GM21423 (cell line): ENCODE measurements around the gene TTC23.

Source experiments
- ATAC-seq: cut with Tn5 transposase; IDR thresholded peaks from one replicate; pipeline ENCODE4 v1.9.1; 2021; ENCODE audit warnings: mild to moderate bottlenecking, moderate library complexity; ENCODE audit not compliant: unreplicated experiment

TTC23 gene

GRCh38 chr15:99106417-99107220 lies 142.8 kb downstream of the TTC23 start:
- ATAC-seq = no peak

- ATAC-seq = peak; percentile 39
Measured at GRCh38 chr15:99105514-99106341, 143.7 kb downstream of the TTC23 start.

GRCh38 chr15:99104788-99105513 lies 144.4 kb downstream of the TTC23 start, which contains the start of gene SYNM:
Gene SYNM (plus strand): TSS chr15:99105080. CDS start chr15:99105200, 120 bp downstream.
- ATAC-seq = peak; percentile 74

GRCh38 chr15:99103279-99103678 lies 146.1 kb downstream of the TTC23 start:
- no peak for ATAC-seq

- no peak for ATAC-seq
Measured at GRCh38 chr15:99102332-99103235, 146.8 kb downstream of the TTC23 start.

GRCh38 chr15:99101501-99101900 lies 147.9 kb downstream of the TTC23 start:
- ATAC-seq = no peak

- ATAC-seq = no peak
Measured at GRCh38 chr15:99100245-99101173, 148.9 kb downstream of the TTC23 start.

- ATAC-seq = no peak
Measured at GRCh38 chr15:99099661-99100060, 149.7 kb downstream of the TTC23 start.

- ATAC-seq = no peak
Measured at GRCh38 chr15:99098991-99099390, 150.4 kb downstream of the TTC23 start.

GRCh38 chr15:99098426-99098825 lies 151.0 kb downstream of the TTC23 start:
- ATAC-seq = no peak

- no peak for ATAC-seq
Measured at GRCh38 chr15:99097441-99098410, 151.7 kb downstream of the TTC23 start.

- ATAC-seq = no peak
Measured at GRCh38 chr15:99096894-99097426, 152.4 kb downstream of the TTC23 start.

GRCh38 chr15:99096173-99096893 lies 153.0 kb downstream of the TTC23 start:
- ATAC-seq = no peak

- no peak for ATAC-seq
Measured at GRCh38 chr15:99095626-99096025, 153.8 kb downstream of the TTC23 start.

- no peak for ATAC-seq
Measured at GRCh38 chr15:99092554-99093172, 156.7 kb downstream of the TTC23 start.

GRCh38 chr15:99090938-99091337 lies 158.4 kb downstream of the TTC23 start:
- ATAC-seq = no peak
